NT2/D1 (cell line): ENCODE results near the gene G0S2.

ENCODE experiments used
- SUZ12 ChIP-seq: IDR thresholded peaks from 2 replicates; pipeline ENCODE4 v1.6.1; 2011; ENCODE audit not compliant: insufficient read length, insufficient read depth; ENCODE audit errors: extremely low read depth
- YY1 ChIP-seq: IDR thresholded peaks from 2 replicates; pipeline ENCODE4 v1.6.1; 2011; ENCODE audit not compliant: insufficient read length, insufficient read depth

GRCh38 chr1:209652873-209653401 lies 22.3 kb upstream of the G0S2 start:
- TF ChIP-seq YY1 (no peak), SUZ12 (no peak)
